ENCODE data around the gene CCDC192.

The CCDC192 gene

GRCh38 chr5:127757576-127757975 lies 54.4 kb downstream of the CCDC192 start:
- no peak overlapping the region for H3K27ac ChIP-seq
- H3K27me3 ChIP-seq (ENCODE audit: insufficient read depth, low read depth), result no peaks in the 10 kb centered on the region
- H2AFZ ChIP-seq (ENCODE audit: low read depth), result no peak overlapping the region
- no peak overlapping the region for H3K9ac ChIP-seq
- no peaks in the 10 kb centered on the region for H3K79me2 ChIP-seq (ENCODE audit: insufficient read depth, low read depth)
- no peak overlapping the region for H3K4me2 ChIP-seq
- H3K36me3 ChIP-seq (ENCODE audit: insufficient read depth), result no peaks in the 10 kb centered on the region
- no peaks in the 10 kb centered on the region for H4K20me1 ChIP-seq (ENCODE audit: insufficient read depth)
- TF ChIP-seq CTCF (conservative IDR thresholded peaks at IDR 0.05; ENCODE audit: low read depth, low read length), result no peak; the same call in 1 of the 2 replicates
- no peak overlapping the region for H3K4me3 ChIP-seq (IDR thresholded peaks at IDR 0.05; ENCODE audit: insufficient read depth, low read depth, low read length)
- no peaks in the 10 kb centered on the region for H3K4me1 ChIP-seq (ENCODE audit: low read depth, poor library complexity, severe bottlenecking)

GRCh38 chr5:127758766-127759283 lies 55.6 kb downstream of the CCDC192 start:
- no peaks in the 10 kb centered on the region for H3K36me3 ChIP-seq (ENCODE audit: insufficient read depth)
- H3K79me2 ChIP-seq (ENCODE audit: insufficient read depth, low read depth), result no peaks in the 10 kb centered on the region
- no peaks in the 10 kb centered on the region for H3K4me1 ChIP-seq (ENCODE audit: low read depth, poor library complexity, severe bottlenecking)
- H3K27ac ChIP-seq, result no peak overlapping the region
- no peak overlapping the region for H3K4me2 ChIP-seq
- TF ChIP-seq CTCF (conservative IDR thresholded peaks at IDR 0.05; ENCODE audit: low read depth, low read length), result no peak
- H3K27me3 ChIP-seq (ENCODE audit: insufficient read depth, low read depth), result no peaks in the 10 kb centered on the region
- no peaks in the 10 kb centered on the region for H4K20me1 ChIP-seq (ENCODE audit: insufficient read depth)
- no peak overlapping the region for H3K9ac ChIP-seq
- no peak overlapping the region for H2AFZ ChIP-seq (ENCODE audit: low read depth)
- no peak overlapping the region for H3K4me3 ChIP-seq (IDR thresholded peaks at IDR 0.05; ENCODE audit: insufficient read depth, low read depth, low read length)

- H3K27me3 ChIP-seq (ENCODE audit: insufficient read depth, low read depth), result no peaks in the 10 kb centered on the region
- no peak overlapping the region for H3K4me2 ChIP-seq
- H4K20me1 ChIP-seq (ENCODE audit: insufficient read depth), result no peaks in the 10 kb centered on the region
- no peaks in the 10 kb centered on the region for H3K36me3 ChIP-seq (ENCODE audit: insufficient read depth)
- H2AFZ ChIP-seq (ENCODE audit: low read depth), result no peak overlapping the region
- no peak overlapping the region for H3K27ac ChIP-seq
- no peak for TF ChIP-seq CTCF (conservative IDR thresholded peaks at IDR 0.05; ENCODE audit: low read depth, low read length)
- H3K4me1 ChIP-seq (ENCODE audit: low read depth, poor library complexity, severe bottlenecking), result no peaks in the 10 kb centered on the region
- H3K4me3 ChIP-seq (IDR thresholded peaks at IDR 0.05; ENCODE audit: insufficient read depth, low read depth, low read length), result no peak overlapping the region
- H3K79me2 ChIP-seq (ENCODE audit: insufficient read depth, low read depth), result no peaks in the 10 kb centered on the region
- H3K9ac ChIP-seq, result no peak overlapping the region
Measured at GRCh38 chr5:127761869-127762268, 58.7 kb downstream of the CCDC192 start.

GRCh38 chr5:127762412-127762811 lies 59.2 kb downstream of the CCDC192 start:
- Histone ChIP-seq H3K27me3 (ENCODE audit: insufficient read depth, low read depth) (no peaks in the 10 kb centered on the region), H2AFZ (ENCODE audit: low read depth) (no peak overlapping the region), H3K27ac (no peak overlapping the region), H3K4me2 (no peak overlapping the region), H4K20me1 (ENCODE audit: insufficient read depth) (no peaks in the 10 kb centered on the region), H3K4me3 (IDR thresholded peaks at IDR 0.05; ENCODE audit: insufficient read depth, low read depth, low read length) (no peak overlapping the region), H3K79me2 (ENCODE audit: insufficient read depth, low read depth) (no peaks in the 10 kb centered on the region), H3K36me3 (ENCODE audit: insufficient read depth) (no peaks in the 10 kb centered on the region), H3K9ac (no peak overlapping the region), H3K4me1 (ENCODE audit: low read depth, poor library complexity, severe bottlenecking) (no peaks in the 10 kb centered on the region)
- TF ChIP-seq CTCF (conservative IDR thresholded peaks at IDR 0.05; ENCODE audit: low read depth, low read length), result no peak

Data from KMS-11 (cell line).